GM10266 (cell line): Measurements from ENCODE around the gene QKI.

ENCODE experiments used
- DNase-seq: peaks from one replicate; pipeline ENCODE4 v3.0.0; 2012; ENCODE audit errors: extremely low spot score
- CTCF ChIP-seq: IDR thresholded peaks from 2 replicates; pipeline ENCODE4 v1.5.1; 2012; ENCODE audit warnings: mild to moderate bottlenecking, low read depth; ENCODE audit not compliant: control insufficient read depth, insufficient read depth; ENCODE audit errors: missing control alignments

The QKI gene

GRCh38 chr6:163400509-163400908 is 14.0 kb upstream of the QKI start:
- no peak for DNase-seq
- TF ChIP-seq CTCF = no peak

GRCh38 chr6:163401039-163401885 is 13.3 kb upstream of the QKI start:
- TF ChIP-seq CTCF = no peak
- no peak for DNase-seq

GRCh38 chr6:163402616-163403015 is 11.9 kb upstream of the QKI start:
- no peak for TF ChIP-seq CTCF
- DNase-seq = no peak

- TF ChIP-seq CTCF = no peak
- no peak for DNase-seq
Observed at GRCh38 chr6:163404825-163405265, 9.7 kb upstream of the QKI start.

GRCh38 chr6:163405412-163406309 is 8.9 kb upstream of the QKI start:
- TF ChIP-seq CTCF = no peak
- DNase-seq = peak; percentile 38

- DNase-seq = no peak
- no peak for TF ChIP-seq CTCF
Observed at GRCh38 chr6:163406366-163406765, 8.2 kb upstream of the QKI start.
